ENCODE results near the gene UBC.
"Not testable (repeated sequence)": the region's sequence is repeated elsewhere in the genome, so short reads cannot be mapped to it uniquely, and the experiment has no call there.

UBC gene

DNA sequence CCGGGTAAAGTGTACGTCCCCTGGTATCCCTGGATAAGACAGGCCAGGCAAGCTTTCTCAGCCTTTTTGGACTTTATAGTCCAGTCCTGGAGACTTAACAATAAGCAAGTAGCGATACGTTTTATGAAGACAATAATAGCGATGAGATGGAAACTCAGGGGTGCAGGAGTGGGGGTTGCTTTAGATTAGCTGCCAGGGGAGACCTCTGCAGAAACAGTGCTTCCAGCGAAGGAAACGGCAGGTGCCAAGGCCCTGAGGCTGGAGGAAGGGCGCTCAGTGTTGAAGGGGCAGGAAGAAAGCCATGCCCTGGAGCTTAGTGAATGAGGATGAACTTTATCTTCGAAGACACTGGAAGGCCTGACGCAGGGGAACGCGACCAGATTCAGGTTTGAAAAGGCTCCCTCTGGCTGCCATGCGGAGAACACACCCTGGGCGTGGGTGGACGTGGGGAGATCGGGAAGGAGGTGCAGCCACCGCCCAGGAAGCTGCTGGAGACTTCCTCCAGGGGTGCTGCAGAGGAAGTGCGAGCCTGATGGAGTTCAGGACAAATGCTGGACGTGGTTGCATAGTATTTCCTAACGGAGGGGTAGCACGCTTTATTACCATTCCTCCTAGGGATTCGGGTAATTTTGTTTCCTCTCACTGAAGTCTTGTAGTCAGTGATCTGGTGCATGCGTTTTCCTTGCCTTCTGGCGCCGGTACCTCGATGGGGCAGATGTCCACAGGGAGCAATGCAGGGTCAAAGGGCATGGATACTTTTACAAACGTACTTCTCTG lies 26.1 kb upstream of the UBC start:
- peaks cover 8% of the 10 kb centered on the region for H3K36me3 Mint-ChIP-seq (ENCODE audit: low read depth)
- no peak overlapping the region for H3K27ac Mint-ChIP-seq

DNA sequence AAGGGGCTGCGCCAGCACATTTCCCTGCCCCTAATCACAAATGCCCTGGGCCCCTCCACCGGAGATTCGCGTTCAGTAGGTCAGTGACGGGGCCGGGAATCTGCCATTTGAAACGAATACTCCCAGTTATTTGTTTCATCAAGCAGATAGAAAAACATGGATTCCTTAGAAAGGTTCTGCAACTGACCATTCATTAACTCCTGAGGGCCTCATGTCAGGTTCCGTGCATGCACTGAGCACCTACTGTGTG lies 25.6 kb upstream of the UBC start:
- Mint-ChIP-seq H3K9me3 (no peaks in the 10 kb centered on the region), H3K27me3 (ENCODE audit: low read depth) (no peaks in the 10 kb centered on the region)

More for the DNA sequence above, 26.1 kb upstream of the UBC start:
- Mint-ChIP-seq H3K9me3 (no peaks in the 10 kb centered on the region), H3K27me3 (ENCODE audit: low read depth) (no peaks in the 10 kb centered on the region), H3K4me3 (no peak overlapping the region), H3K4me1 (ENCODE audit: low read depth) (peaks cover 17% of the 10 kb centered on the region)

DNA sequence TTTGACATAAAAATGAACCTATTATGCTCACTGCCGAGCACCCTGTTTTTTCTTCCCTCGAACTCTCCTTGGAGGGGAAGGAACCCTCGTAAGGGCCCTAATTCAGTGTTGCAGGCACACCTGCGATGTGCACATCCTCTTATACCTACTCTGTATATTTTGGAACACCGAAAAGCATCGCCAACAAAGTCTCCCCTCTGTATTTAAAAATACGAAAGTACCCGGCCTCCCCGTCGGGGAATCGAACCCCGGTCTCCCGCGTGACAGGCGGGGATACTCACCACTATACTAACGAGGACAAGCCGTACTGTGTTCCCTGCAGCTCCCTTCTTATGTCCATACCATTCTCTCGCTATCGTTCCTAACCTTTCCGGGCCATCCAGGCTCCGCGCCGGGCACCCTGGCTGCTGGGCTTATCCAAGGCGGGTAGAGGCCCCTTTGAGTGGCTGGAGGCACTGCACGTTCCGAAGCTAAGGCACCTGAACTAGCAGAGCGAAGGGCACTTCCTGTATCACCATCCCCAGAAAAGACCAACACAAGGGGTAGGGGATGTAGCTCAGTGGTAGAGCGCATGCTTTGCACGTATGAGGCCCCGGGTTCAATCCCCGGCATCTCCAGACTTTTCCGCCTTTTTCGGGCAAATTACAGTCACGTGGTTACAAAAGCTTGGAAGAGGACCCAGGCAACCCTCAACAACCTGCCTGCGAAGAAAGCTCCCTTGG lies 25.1 kb upstream of the UBC start:
- H3K27me3 Mint-ChIP-seq (ENCODE audit: low read depth) = no peaks in the 10 kb centered on the region
- peaks cover 9% of the 10 kb centered on the region for H3K36me3 Mint-ChIP-seq (ENCODE audit: low read depth)
- H3K4me1 Mint-ChIP-seq (ENCODE audit: low read depth) = peaks cover 19% of the 10 kb centered on the region
- H3K9me3 Mint-ChIP-seq = no peaks in the 10 kb centered on the region
- H3K4me3 Mint-ChIP-seq = no peak overlapping the region
- H3K27ac Mint-ChIP-seq = no peak overlapping the region

More for the DNA sequence above, 25.6 kb upstream of the UBC start:
- H3K4me3 Mint-ChIP-seq = no peak overlapping the region
- H3K27ac Mint-ChIP-seq = no peak overlapping the region
- H3K4me1 Mint-ChIP-seq (ENCODE audit: low read depth) = peaks cover 19% of the 10 kb centered on the region
- H3K36me3 Mint-ChIP-seq (ENCODE audit: low read depth) = peaks cover 9% of the 10 kb centered on the region

DNA sequence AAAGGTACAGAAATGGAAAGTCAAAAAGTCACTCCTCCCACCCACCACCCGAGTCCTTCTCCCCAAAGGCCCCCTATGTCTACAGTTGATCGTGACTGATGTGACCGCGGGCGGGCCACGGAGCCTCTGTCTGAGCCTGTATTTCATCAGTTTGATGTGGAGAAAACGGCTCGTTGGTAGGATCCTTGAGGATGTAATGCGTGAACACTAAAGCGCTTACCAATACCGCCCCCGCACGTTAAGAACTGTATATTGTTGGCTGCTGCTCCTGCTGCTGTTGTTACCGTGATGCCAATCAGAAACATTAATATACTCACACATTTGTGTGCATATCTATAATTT lies 24.6 kb upstream of the UBC start:
- H3K27ac Mint-ChIP-seq = no peak overlapping the region
- no peaks in the 10 kb centered on the region for H3K9me3 Mint-ChIP-seq
- H3K4me3 Mint-ChIP-seq = no peak overlapping the region
- H3K36me3 Mint-ChIP-seq (ENCODE audit: low read depth) = peaks cover 9% of the 10 kb centered on the region
- no peaks in the 10 kb centered on the region for H3K27me3 Mint-ChIP-seq (ENCODE audit: low read depth)
- H3K4me1 Mint-ChIP-seq (ENCODE audit: low read depth) = peaks cover 19% of the 10 kb centered on the region

DNA sequence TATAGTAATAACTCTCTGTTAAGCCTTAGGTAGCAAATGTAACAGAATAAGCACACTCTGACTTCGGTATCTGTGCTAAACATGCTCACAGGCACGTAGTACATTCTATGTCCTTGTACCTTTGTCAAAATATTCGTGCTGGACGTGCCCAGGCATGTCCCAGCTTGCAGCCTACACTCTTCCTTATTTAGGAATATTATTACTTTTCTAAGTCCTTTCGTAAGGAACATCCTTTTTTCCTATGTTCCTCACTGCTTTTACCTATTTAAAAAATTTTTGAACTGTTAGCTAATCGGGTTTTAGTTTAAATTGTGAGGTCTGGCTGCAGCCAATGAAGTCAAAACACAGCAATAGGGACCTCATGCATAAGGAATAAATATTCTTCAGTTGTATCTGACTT lies 24.1 kb upstream of the UBC start:
- no peak overlapping the region for H3K4me3 Mint-ChIP-seq
- H3K4me1 Mint-ChIP-seq (ENCODE audit: low read depth) = peaks cover 20% of the 10 kb centered on the region
- H3K9me3 Mint-ChIP-seq = no peaks in the 10 kb centered on the region
- no peaks in the 10 kb centered on the region for H3K27me3 Mint-ChIP-seq (ENCODE audit: low read depth)
- H3K27ac Mint-ChIP-seq = no peak overlapping the region
- peaks cover 9% of the 10 kb centered on the region for H3K36me3 Mint-ChIP-seq (ENCODE audit: low read depth)

DNA sequence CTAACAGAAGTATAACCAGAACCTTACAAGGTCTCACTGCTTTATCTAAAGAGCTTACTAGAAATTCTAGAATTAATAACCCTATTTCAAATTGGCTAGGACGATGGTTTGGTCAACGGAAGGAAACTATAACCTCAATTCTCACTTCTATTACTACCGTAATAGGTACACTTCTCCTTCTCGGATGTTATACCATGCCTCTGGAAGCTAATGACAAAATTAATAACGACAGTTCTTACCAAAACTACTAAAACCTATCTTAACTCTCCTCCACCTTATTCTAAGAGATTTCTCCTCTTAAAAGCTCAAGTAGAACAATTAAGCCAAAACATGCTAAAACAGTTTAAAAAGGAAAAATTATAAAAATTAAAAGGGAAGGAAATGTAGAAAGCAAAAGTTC lies 23.7 kb upstream of the UBC start:
- Mint-ChIP-seq H3K27ac (no peak overlapping the region), H3K36me3 (ENCODE audit: low read depth) (peaks cover 8% of the 10 kb centered on the region), H3K4me3 (no peak overlapping the region), H3K9me3 (no peaks in the 10 kb centered on the region), H3K27me3 (ENCODE audit: low read depth) (no peaks in the 10 kb centered on the region), H3K4me1 (ENCODE audit: low read depth) (peaks cover 21% of the 10 kb centered on the region)

DNA sequence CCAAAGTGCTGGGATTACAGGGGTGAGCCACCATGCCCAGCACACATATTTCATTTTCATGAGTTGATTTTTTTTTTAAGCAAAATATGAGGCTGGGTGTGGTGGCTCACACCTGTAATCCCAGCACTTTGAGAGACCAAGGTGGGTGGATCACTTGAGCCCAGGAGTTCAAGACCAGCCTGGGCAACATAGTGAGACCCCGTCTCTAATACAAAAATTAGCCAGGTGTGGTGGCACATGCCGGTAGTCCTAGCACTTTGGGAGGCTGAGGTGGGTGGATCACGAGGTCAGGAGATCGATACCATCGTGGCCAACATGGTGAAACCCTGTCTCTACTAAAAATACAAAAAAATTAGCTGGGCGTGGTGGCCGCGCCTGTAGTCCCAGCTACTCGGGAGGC lies 17.1 kb upstream of the UBC start:
- not testable (repeated sequence) for H3K9me3 Mint-ChIP-seq; H3K27ac Mint-ChIP-seq; H3K4me3 Mint-ChIP-seq; H3K27me3 Mint-ChIP-seq (ENCODE audit: low read depth)
- H3K36me3 Mint-ChIP-seq (ENCODE audit: low read depth) = peaks cover 18% of the 10 kb centered on the region
- peaks cover 30% of the 10 kb centered on the region for H3K4me1 Mint-ChIP-seq (ENCODE audit: low read depth)

DNA sequence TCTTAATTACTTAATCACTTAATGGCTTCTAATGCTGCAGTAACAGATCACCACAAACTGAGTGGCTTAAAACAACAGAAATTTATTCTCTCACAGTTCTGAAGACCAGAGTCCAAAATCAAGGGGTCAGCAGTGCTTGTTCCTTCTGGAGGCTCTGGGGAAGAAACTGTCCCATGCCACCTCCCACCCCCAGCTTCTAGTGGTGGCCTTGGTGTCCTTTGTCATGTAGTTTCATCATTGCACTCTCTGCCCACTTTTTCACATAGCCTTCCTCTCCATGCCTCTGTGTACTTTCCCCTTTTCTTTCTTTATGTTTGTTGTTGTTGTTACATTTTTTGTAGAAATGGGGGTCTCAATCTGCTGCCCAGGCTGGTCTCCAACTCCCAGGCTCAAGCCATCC lies 16.1 kb upstream of the UBC start:
- Mint-ChIP-seq H3K4me1 (ENCODE audit: low read depth) (peaks cover 30% of the 10 kb centered on the region), H3K9me3 (no peaks in the 10 kb centered on the region), H3K27me3 (ENCODE audit: low read depth) (peaks cover 8% of the 10 kb centered on the region), H3K4me3 (no peak overlapping the region), H3K36me3 (ENCODE audit: low read depth) (peaks cover 16% of the 10 kb centered on the region), H3K27ac (no peak overlapping the region)

DNA sequence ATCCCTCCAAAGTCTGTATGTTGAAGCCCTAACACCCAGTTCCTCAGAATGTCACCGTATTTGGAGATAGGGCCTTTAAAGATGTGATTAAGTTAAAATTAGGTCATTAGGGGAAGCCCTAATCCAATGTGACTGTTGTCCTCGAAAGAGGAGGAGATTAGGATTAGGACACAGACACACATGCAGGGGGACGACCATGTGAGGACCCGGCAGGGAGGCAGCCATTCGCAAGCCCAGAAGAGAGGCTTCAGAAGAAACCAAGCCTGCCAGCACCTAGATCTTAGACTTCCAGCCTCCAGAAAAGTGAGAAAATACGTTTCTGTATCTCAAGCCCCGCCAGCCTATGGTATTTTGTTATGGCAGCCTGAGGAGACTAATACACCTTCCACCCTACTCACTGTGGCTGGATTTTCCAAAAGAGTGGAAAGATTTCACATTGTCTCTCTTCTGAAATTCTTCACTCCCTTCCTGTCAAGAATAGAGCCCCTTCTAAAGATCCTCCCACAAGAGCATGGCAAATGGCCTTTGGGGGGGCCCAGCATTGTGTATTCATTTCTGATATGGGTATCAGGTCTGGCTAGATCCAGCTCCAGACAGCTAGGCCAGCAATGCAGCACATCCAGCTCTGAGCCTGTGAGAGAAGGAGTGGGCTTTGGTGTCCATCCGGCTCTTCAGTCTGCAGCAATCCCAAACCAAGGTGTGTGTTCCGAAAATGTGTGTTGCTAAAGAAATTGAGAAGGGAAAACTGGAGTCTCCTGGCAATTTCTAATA lies 15.4 kb upstream of the UBC start:
- H3K4me1 Mint-ChIP-seq (ENCODE audit: low read depth) = peaks cover 28% of the 10 kb centered on the region
- H3K9me3 Mint-ChIP-seq = no peaks in the 10 kb centered on the region
- H3K36me3 Mint-ChIP-seq (ENCODE audit: low read depth) = peaks cover 13% of the 10 kb centered on the region
- no peak overlapping the region for H3K4me3 Mint-ChIP-seq
- peak overlapping the region; percentile 36 for H3K27ac Mint-ChIP-seq
- H3K27me3 Mint-ChIP-seq (ENCODE audit: low read depth) = peaks cover 8% of the 10 kb centered on the region

DNA sequence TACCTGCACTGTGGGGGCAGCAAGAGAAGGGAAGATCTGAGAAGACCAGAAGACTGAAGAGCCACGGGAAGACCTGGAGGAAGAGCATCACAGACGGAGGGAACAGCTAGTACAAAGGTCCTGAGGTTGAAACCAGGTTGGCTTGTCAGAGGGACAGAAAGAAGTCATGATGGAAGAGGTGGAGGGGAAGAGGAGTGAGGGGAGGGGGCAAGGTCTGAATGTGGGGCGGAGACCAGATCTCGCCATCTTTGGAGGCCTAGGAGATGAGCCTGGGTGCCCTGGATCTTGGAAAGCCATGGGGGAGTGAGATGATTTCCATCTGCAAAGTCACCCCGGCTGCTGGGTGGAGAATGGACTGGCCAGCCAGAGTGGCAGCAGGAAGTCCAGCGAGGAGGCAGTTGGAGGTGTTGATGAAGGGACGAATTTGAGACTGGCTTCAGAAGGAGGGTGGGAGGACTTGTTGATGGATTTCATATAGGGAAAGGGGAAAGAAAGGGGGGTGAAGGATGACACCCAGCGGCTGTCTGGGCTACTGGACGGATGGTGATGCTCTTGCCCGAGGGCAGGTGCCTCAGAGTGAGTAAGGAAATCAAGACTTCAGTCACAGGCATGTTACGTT lies 14.6 kb upstream of the UBC start:
- H3K27ac Mint-ChIP-seq = peak overlapping the region; percentile 99
- H3K27me3 Mint-ChIP-seq (ENCODE audit: low read depth) = peaks cover 8% of the 10 kb centered on the region
- H3K4me3 Mint-ChIP-seq = peak overlapping the region; percentile 90
- H3K9me3 Mint-ChIP-seq = no peaks in the 10 kb centered on the region
- H3K4me1 Mint-ChIP-seq (ENCODE audit: low read depth) = peaks cover 28% of the 10 kb centered on the region
- H3K36me3 Mint-ChIP-seq (ENCODE audit: low read depth) = peaks cover 13% of the 10 kb centered on the region

DNA sequence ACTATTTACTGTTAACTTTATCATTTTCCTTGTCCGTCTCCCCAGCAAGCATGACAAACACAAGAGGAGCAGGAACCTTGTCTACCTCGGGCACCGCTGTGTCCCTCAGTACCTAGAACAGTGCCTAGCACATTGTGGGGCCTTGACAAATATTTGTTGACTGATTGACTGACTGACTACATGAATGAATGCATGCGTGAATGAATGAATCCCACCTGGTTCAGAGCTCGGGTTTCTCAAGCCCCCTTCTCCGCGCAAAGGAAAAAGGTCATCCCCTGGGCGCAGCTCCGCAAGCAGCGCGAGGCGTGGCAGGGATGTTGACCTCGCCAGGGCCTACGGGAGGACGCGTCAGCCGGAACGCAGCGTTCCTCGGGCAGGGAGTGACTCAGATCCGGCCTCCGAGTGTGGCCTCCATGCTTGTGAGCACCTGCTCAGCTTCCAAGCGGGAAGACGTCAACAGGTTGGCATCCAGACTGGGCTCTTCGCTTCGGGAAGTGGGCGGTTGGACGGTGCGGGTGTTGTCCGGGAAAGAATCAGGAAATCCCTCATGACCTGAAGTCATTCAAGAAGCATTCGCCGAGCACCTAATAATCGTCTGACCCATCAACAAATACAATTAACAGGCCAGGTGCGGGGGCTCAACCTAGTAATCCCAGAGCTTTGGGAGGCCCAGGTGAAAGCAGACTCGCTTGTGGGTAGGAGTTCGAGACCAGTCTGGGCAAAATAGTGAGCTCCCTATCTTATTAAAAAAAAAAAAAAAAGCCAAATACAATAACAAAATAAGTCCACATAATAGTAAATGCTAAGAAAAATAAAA lies 13.9 kb upstream of the UBC start:
- Mint-ChIP-seq H3K27ac (peak overlapping the region; percentile 99), H3K4me3 (peak overlapping the region; percentile 90), H3K36me3 (ENCODE audit: low read depth) (peaks cover 12% of the 10 kb centered on the region), H3K4me1 (ENCODE audit: low read depth) (peaks cover 26% of the 10 kb centered on the region), H3K27me3 (ENCODE audit: low read depth) (peaks cover 8% of the 10 kb centered on the region), H3K9me3 (no peaks in the 10 kb centered on the region)

DNA sequence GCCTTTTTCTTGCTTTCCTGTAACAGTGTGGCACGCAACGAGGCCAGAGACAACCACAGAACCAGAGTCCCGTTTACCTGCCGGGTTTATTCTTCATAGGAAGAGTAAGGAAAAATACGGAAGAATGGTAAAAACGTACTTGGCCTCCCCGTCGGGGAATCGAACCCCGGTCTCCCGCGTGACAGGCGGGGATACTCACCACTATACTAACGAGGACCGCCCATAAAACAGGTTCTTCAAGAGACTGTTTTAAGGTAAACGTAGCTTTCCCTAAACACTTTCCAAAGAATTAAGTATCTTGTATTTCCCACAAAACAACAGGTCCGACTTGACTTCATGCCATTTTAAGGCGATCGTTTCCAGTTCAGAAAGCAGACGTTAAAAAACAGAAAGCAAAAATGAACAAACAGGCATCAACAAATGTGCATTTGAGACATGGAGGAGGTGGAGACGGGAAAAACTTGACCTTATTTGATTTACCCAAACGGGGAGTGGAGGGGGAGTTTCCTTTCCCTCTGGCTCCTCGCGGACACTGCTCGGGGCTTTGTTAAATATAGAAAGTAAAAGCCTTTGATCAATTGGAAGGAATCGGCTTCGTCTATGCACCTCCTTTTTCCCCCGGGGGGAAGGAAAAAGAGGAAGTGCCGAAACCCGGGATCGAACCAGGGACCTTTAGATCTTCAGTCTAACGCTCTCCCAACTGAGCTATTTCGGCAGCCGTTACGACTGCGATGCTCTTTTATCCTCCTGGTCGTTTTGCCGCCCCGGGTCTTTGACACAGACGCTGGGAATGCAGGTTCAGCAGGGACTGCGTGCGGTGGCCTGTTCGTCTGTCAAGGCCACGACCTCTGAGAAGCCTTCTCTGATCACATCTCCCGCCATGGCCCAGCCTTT lies 13.0 kb upstream of the UBC start:
- peaks cover 29% of the 10 kb centered on the region for H3K4me1 Mint-ChIP-seq (ENCODE audit: low read depth)
- peaks cover 12% of the 10 kb centered on the region for H3K36me3 Mint-ChIP-seq (ENCODE audit: low read depth)
- H3K9me3 Mint-ChIP-seq = no peaks in the 10 kb centered on the region
- peak overlapping the region; percentile 90 for H3K4me3 Mint-ChIP-seq
- H3K27ac Mint-ChIP-seq = peak overlapping the region; percentile 99
- H3K27me3 Mint-ChIP-seq (ENCODE audit: low read depth) = peaks cover 8% of the 10 kb centered on the region

DNA sequence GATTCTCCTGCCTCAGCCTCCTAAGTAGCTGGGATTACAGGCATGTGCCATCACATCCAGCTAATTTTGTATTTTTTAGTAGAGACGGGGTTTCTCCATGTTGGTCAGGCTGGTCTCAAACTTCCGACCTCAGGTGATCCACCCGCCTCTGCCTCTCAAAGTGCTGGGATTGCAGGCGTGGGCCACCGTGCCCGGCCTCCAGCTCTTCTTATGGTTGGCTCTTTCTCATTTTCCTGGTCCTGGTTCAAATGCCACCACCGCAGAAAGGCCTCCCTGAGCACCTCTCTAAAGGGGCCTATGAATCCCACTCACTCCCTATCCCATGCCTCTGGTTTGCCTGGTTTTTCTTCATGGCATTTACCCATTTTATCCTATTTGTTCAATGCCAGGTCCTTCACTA lies 11.3 kb upstream of the UBC start:
- H3K9me3 Mint-ChIP-seq; H3K27me3 Mint-ChIP-seq (ENCODE audit: low read depth); H3K27ac Mint-ChIP-seq; H3K36me3 Mint-ChIP-seq (ENCODE audit: low read depth); H3K4me3 Mint-ChIP-seq: not testable (repeated sequence)
- H3K4me1 Mint-ChIP-seq (ENCODE audit: low read depth) = peaks cover 44% of the 10 kb centered on the region
